Stimulated activated CD4-positive, alpha-beta T cell treated with anti-CD3 and anti-CD28 coated beads, TNF-alpha, amount 100 ng/mL, for 48 hours (primary cell): ENCODE measurements around the gene MOV10.

ENCODE experiments used
- DNase-seq, 3 donors: peaks; one replicate each; pipeline ENCODE4 v3.0.0-alpha.2; 2020; ENCODE audit warnings: low read depth in 3 of 3

The MOV10 gene

GRCh38 chr1:112700290-112701226, 26.1 kb downstream of the MOV10 start:
- DNase-seq = no peak

- no peak for DNase-seq
These were observed 27.0 kb downstream of the MOV10 start for GRCh38 chr1:112701227-112702066.

- no peak for DNase-seq
These were observed 27.6 kb downstream of the MOV10 start for GRCh38 chr1:112702067-112702395.

- DNase-seq = no peak
These were observed 28.2 kb downstream of the MOV10 start for GRCh38 chr1:112702420-112703261.

- DNase-seq = no peak
These were observed 29.2 kb downstream of the MOV10 start for GRCh38 chr1:112703706-112704105.

- no peak for DNase-seq
These were observed 30.0 kb downstream of the MOV10 start for GRCh38 chr1:112704391-112704933.

- DNase-seq = no peak
These were observed 30.6 kb downstream of the MOV10 start for GRCh38 chr1:112704934-112705627.

- no peak for DNase-seq
These were observed 32.2 kb downstream of the MOV10 start, which contains the start of gene RHOC for GRCh38 chr1:112706505-112707220. Gene RHOC (minus strand): TSS chr1:112707127. CDS start chr1:112703799, 3,328 bp downstream.

- peak in 2 of 3 donors; percentile 52 to 68 for DNase-seq
These were observed 33.0 kb downstream of the MOV10 start for GRCh38 chr1:112707221-112708001.

- no peak for DNase-seq
These were observed 33.6 kb downstream of the MOV10 start for GRCh38 chr1:112708002-112708448.

GRCh38 chr1:112708489-112708888, 34.0 kb downstream of the MOV10 start:
- no peak for DNase-seq

GRCh38 chr1:112710159-112710558, 35.7 kb downstream of the MOV10 start:
- no peak for DNase-seq

GRCh38 chr1:112710586-112710985, 36.1 kb downstream of the MOV10 start:
- no peak for DNase-seq

GRCh38 chr1:112711041-112711440, 36.6 kb downstream of the MOV10 start:
- DNase-seq = no peak

- no peak for DNase-seq
These were observed 37.2 kb downstream of the MOV10 start for GRCh38 chr1:112711670-112712069.

GRCh38 chr1:112712191-112712590, 37.7 kb downstream of the MOV10 start:
- DNase-seq = no peak

- DNase-seq = no peak
These were observed 38.3 kb downstream of the MOV10 start for GRCh38 chr1:112712701-112713128.

- no peak for DNase-seq
These were observed 39.2 kb downstream of the MOV10 start for GRCh38 chr1:112713466-112714312.
